IMR-90 (cell line): ENCODE data around the gene INPP5A. TPM values are rescaled to one million over a fixed set of nuclear protein-coding genes. Genes with fewer than 3 reads are reported as not detected.

Experiments
- ATAC-seq: fragments of 200-7000 bp; cut with Tn5 transposase; 2 replicates; pipeline ENCODE4 v1.9.1; 2020; ENCODE audit warnings: low read depth, mild to moderate bottlenecking, moderate library complexity
- BruUV-seq: library from RNA; stranded (reverse); fragments of 400-500 nt; replicated peaks from 2 replicates; lab custom pipeline; 2021; lab: Mats Ljungman, UMichigan
- CTCF ChIA-PET: fragments of 300-600 bp; formaldehyde crosslinking; extraction: SDS; loops from one replicate; lab custom pipeline; 2021; ENCODE audit warnings: antibody characterized with exemption; lab: Yijun Ruan, JAX
- POLR2A ChIA-PET: fragments of 300-600 bp; sonication (Branson Sonifier 250); formaldehyde crosslinking; loops from one replicate; lab custom pipeline; 2022; ENCODE audit warnings: antibody characterized with exemption; ENCODE audit not compliant: unreplicated experiment; lab: Charles Lee
- DNase-seq: peaks from one replicate; pipeline ENCODE4 v3.0.0; 2013
- H2AFZ ChIP-seq: replicated peaks from 2 replicates; pipeline ENCODE3; 2013; ENCODE audit warnings: low read length, mild to moderate bottlenecking; ENCODE audit not compliant: poor library complexity
- H2AK5ac ChIP-seq: 2 replicates; pipeline ENCODE4 v1.6.1; 2013; ENCODE audit warnings: low read depth, low read length, inconsistent platforms
- H2AK9ac ChIP-seq: replicated peaks from 2 replicates; pipeline ENCODE3; 2013; ENCODE audit warnings: mild to moderate bottlenecking, low read depth, low read length, moderate library complexity; ENCODE audit not compliant: poor library complexity
- H2BK120ac ChIP-seq: 2 replicates; pipeline ENCODE4 v1.6.1; 2013; ENCODE audit warnings: low read depth, low read length, inconsistent platforms
- H2BK15ac ChIP-seq: 3 replicates; pipeline ENCODE4 v1.6.1; 2013; ENCODE audit warnings: low read depth, low read length, inconsistent platforms
- H2BK20ac ChIP-seq: 2 replicates; pipeline ENCODE4 v1.6.1; 2013; ENCODE audit warnings: low read depth, mild to moderate bottlenecking, inconsistent platforms, low read length, moderate library complexity
- H2BK5ac ChIP-seq: 2 replicates; pipeline ENCODE4 v1.6.1; 2013; ENCODE audit warnings: mild to moderate bottlenecking, low read depth, low read length, inconsistent platforms; ENCODE audit not compliant: poor library complexity, severe bottlenecking
- H3K14ac ChIP-seq: replicated peaks from 2 replicates; pipeline ENCODE4 v1.6.1; 2013; ENCODE audit warnings: low read depth, low read length, inconsistent platforms
- H3K18ac ChIP-seq: 2 replicates; pipeline ENCODE4 v1.6.1; 2013; ENCODE audit warnings: low read depth, low read length, control low read depth
- H3K23ac ChIP-seq: 2 replicates; pipeline ENCODE4 v1.6.1; 2013; ENCODE audit warnings: low read depth, low read length, inconsistent platforms
- H3K27ac ChIP-seq: 2 replicates; pipeline ENCODE4 v1.5.1; 2013; ENCODE audit warnings: mild to moderate bottlenecking, control low read depth, low read length; ENCODE audit not compliant: insufficient read depth
- H3K27me3 ChIP-seq: 2 replicates; pipeline ENCODE4 v1.6.1; 2013; ENCODE audit warnings: low read length; ENCODE audit not compliant: control insufficient read depth, insufficient read depth
- H3K36me3 ChIP-seq: 2 replicates; pipeline ENCODE4 v1.6.1; 2013; ENCODE audit warnings: low read length, mixed read lengths; ENCODE audit not compliant: control insufficient read depth, insufficient read depth
- H3K4ac ChIP-seq: 2 replicates; pipeline ENCODE4 v1.6.1; 2013; ENCODE audit warnings: low read depth, low read length, inconsistent platforms
- H3K4me1 ChIP-seq: 2 replicates; pipeline ENCODE4 v1.6.1; 2013; ENCODE audit warnings: low read length, mixed read lengths; ENCODE audit not compliant: control insufficient read depth, insufficient read depth
- H3K4me2 ChIP-seq: 2 replicates; pipeline ENCODE4 v1.6.1; 2013; ENCODE audit warnings: low read depth, mild to moderate bottlenecking, control low read depth, low read length, moderate library complexity
- H3K4me3 ChIP-seq: 2 replicates; pipeline ENCODE4 v1.5.1; 2013; ENCODE audit warnings: low read depth, mild to moderate bottlenecking, control low read depth, low read length, moderate library complexity; ENCODE audit not compliant: insufficient read depth
- H3K56ac ChIP-seq: 2 replicates; pipeline ENCODE4 v1.6.1; 2013; ENCODE audit warnings: low read length, inconsistent platforms; ENCODE audit not compliant: insufficient read depth; ENCODE audit errors: extremely low read depth
- H3K79me1 ChIP-seq, 2 experiments: 2 replicates each; pipeline ENCODE4 v1.6.1; 2013; ENCODE audit warnings: low read length in 2 of 2, inconsistent platforms in 1 of 2, low read depth in 1 of 2
- H3K9ac ChIP-seq: 2 replicates; pipeline ENCODE4 v1.6.1; 2013; ENCODE audit warnings: low read depth, low read length, control low read depth
- H3K9me1 ChIP-seq: 2 replicates; pipeline ENCODE4 v1.6.1; 2013; ENCODE audit warnings: low read length, inconsistent platforms; ENCODE audit not compliant: insufficient read depth
- H3K9me3 ChIP-seq: 2 replicates; pipeline ENCODE4 v1.6.1; 2013; ENCODE audit warnings: low read length; ENCODE audit not compliant: control insufficient read depth, insufficient read depth
- H4K20me1 ChIP-seq: 2 replicates; pipeline ENCODE4 v1.6.1; 2013; ENCODE audit warnings: low read length, inconsistent platforms; ENCODE audit not compliant: insufficient read depth
- H4K5ac ChIP-seq: 2 replicates; pipeline ENCODE4 v1.6.1; 2013; ENCODE audit warnings: mild to moderate bottlenecking, low read depth, low read length, control low read depth
- H4K8ac ChIP-seq, 2 experiments: 2 replicates each; pipeline ENCODE4 v1.6.1; 2013; ENCODE audit warnings: low read depth in 2 of 2, low read length in 2 of 2, control low read depth in 1 of 2, inconsistent platforms in 1 of 2
- H4K91ac ChIP-seq: 2 replicates; pipeline ENCODE4 v1.6.1; 2013; ENCODE audit warnings: low read depth, low read length, inconsistent platforms; ENCODE audit not compliant: insufficient read depth
- BHLHE40 ChIP-seq: fragments of 150-350 bp; IDR thresholded peaks from 2 replicates; pipeline ENCODE4 v1.6.1; 2016; ENCODE audit warnings: mild to moderate bottlenecking, low read depth, low read length
- CEBPB ChIP-seq: IDR thresholded peaks from 2 replicates; pipeline ENCODE4 v1.6.1; 2012; ENCODE audit warnings: low read depth, low read length, improper control_type of control experiment
- CHD1 ChIP-seq: IDR thresholded peaks from 2 replicates; pipeline ENCODE4 v1.6.1; 2012; ENCODE audit warnings: low read depth, low read length, improper control_type of control experiment
- FOS ChIP-seq: fragments of 150-350 bp; IDR thresholded peaks from 2 replicates; pipeline ENCODE4 v1.6.1; 2016; ENCODE audit warnings: low read depth, low read length
- MAFK ChIP-seq: IDR thresholded peaks from 2 replicates; pipeline ENCODE4 v1.6.1; 2012; ENCODE audit warnings: low read depth, low read length, improper control_type of control experiment
- MAZ ChIP-seq: IDR thresholded peaks from 2 replicates; pipeline ENCODE4 v1.6.1; 2012; ENCODE audit warnings: low read depth, mild to moderate bottlenecking, low read length, improper control_type of control experiment, moderate library complexity, borderline replicate concordance
- MXI1 ChIP-seq: IDR thresholded peaks from 2 replicates; pipeline ENCODE4 v1.6.1; 2012; ENCODE audit warnings: low read depth, mild to moderate bottlenecking, low read length, moderate library complexity, borderline replicate concordance
- NFE2L2 ChIP-seq: fragments of 150-350 bp; IDR thresholded peaks from 2 replicates; pipeline ENCODE4 v1.6.1; 2016; ENCODE audit warnings: low read depth, mild to moderate bottlenecking, low read length
- POLR2A ChIP-seq: IDR thresholded peaks from 2 replicates; pipeline ENCODE4 v1.6.1; 2012; ENCODE audit warnings: mild to moderate bottlenecking, low read depth, low read length
- RAD21 ChIP-seq: IDR thresholded peaks from 2 replicates; pipeline ENCODE4 v1.6.1; 2012; ENCODE audit warnings: low read length, improper control_type of control experiment
- RCOR1 ChIP-seq: IDR thresholded peaks from 2 replicates; pipeline ENCODE4 v1.6.1; 2012; ENCODE audit warnings: mild to moderate bottlenecking, low read length, improper control_type of control experiment; ENCODE audit not compliant: insufficient replicate concordance
- RFX5 ChIP-seq: IDR thresholded peaks from 2 replicates; pipeline ENCODE4 v1.8.0; 2012; ENCODE audit warnings: low read depth, mild to moderate bottlenecking, low read length, moderate library complexity
- SMC3 ChIP-seq: fragments of 150-350 bp; IDR thresholded peaks from 2 replicates; pipeline ENCODE4 v1.6.1; 2016; ENCODE audit warnings: low read depth, mild to moderate bottlenecking, antibody characterized with exemption, low read length, moderate library complexity
- USF2 ChIP-seq: fragments of 150-350 bp; IDR thresholded peaks from 2 replicates; pipeline ENCODE4 v1.6.1; 2017; ENCODE audit warnings: mild to moderate bottlenecking, antibody characterized with exemption, low read length, low read depth
- WGBS, 2 experiments: methylation state at CpG; one replicate each; pipeline versions ENCODE4 v1.1.5 to v1.1.7; 2013; ENCODE audit warnings: missing lambda C conversion rate in 2 of 2; ENCODE audit not compliant: insufficient read length in 1 of 2; ENCODE audit errors: extremely low coverage in 2 of 2; 5-methylcytosine and 5-hydroxymethylcytosine counted together
- dilution Hi-C: fragments of 300-500 bp; cut with HindIII; formaldehyde crosslinking; loops from one replicate; pipeline ENCODE4 v1.14.3; 2018; ENCODE audit warnings: low sequenced_read_pairs; ENCODE audit not compliant: unreplicated experiment
- in situ Hi-C: fragments of 300-500 bp; cut with MboI; formaldehyde crosslinking; loops from 3 replicates; pipeline ENCODE4 v1.14.3; 2019; ENCODE audit warnings: low sequenced_read_pairs, inconsistent platforms, mixed read lengths
- intact Hi-C: fragments of 100-400 bp; cut with micrococcal nuclease; formaldehyde crosslinking; loops from 2 replicates; pipeline ENCODE4 v1.10.0; 2022
- polyA plus RNA-seq, 3 experiments: library from polyadenylated mRNA; depleted of rRNA; stranded (reverse); fragments of >200 nt; gene quantifications; 2 replicates each; pipeline ENCODE4 v1.2.3, GENCODE V29; 2012; ENCODE audit warnings: low replicate concordance in 1 of 3
- total RNA-seq: library from RNA; depleted of rRNA; stranded (reverse); fragments of >200 nt; gene quantifications from 2 replicates; pipeline ENCODE4 v1.2.3, GENCODE V29; 2012
- TF ChIP-seq, protein P1 (sequence below): fragments of 150-350 bp; IDR thresholded peaks from 2 replicates; pipeline ENCODE4 v1.6.1; 2016; ENCODE audit warnings: low read depth, mild to moderate bottlenecking, low read length, moderate library complexity, borderline replicate concordance
- TF ChIP-seq, protein P2 (sequence below): conservative IDR thresholded peaks from 2 replicates; pipeline ENCODE4 v1.5.1; 2012; ENCODE audit warnings: mild to moderate bottlenecking, low read depth, low read length, improper control_type of control experiment

Gene INPP5A
- total and polyA plus RNA-seq, 2 of the 4 experiments (the other 2 are of a cell fraction): 21.4 to 36.7 TPM

GRCh38 chr10:132648851-132649528 lies 111.4 kb downstream of the INPP5A start:
- ChIA-PET CTCF (no interaction called here), POLR2A (no interaction called here)
- Histone ChIP-seq H4K20me1 (peaks cover under 1% of the 10 kb centered on the region; the same call in 1 of the 2 replicates), H3K18ac (no peak overlapping the region), H3K9me1 (no peaks in the 10 kb centered on the region), H3K36me3 (peaks cover 7% of the 10 kb centered on the region), H2BK120ac (no peak overlapping the region), H4K91ac (no peak overlapping the region), H3K4me2 (no peak overlapping the region), H4K5ac (no peak overlapping the region), H3K56ac (no peak overlapping the region), H3K27ac (no peak overlapping the region), H3K27me3 (no peaks in the 10 kb centered on the region), H3K9me3 (no peaks in the 10 kb centered on the region), H2BK5ac (no peak overlapping the region), H3K14ac (no peak overlapping the region), H3K4me3 (no peak overlapping the region), H2BK20ac (no peak overlapping the region), H2AFZ (no peak overlapping the region), H2AK9ac (no peak overlapping the region), H4K8ac (no peak overlapping the region), H3K4me1 (no peaks in the 10 kb centered on the region), H3K79me1 (peaks cover 3 to 9% of the 10 kb centered on the region in 2 experiments; a peak in 3 of 4 replicates), H3K9ac (no peak overlapping the region), H3K4ac (no peak overlapping the region), H2AK5ac (no peak overlapping the region), H2BK15ac (no peak overlapping the region), H3K23ac (no peak overlapping the region)
- intact Hi-C loops: no loop called here
- BruUV-seq: no TSS peak
- ATAC-seq (no peak), DNase-seq (no peak)
- WGBS, 2 experiments: 92% methylated on average over 16 of the region's 20 CpGs; no CpG with 5 or more reads in 1 of the 2 experiments
- in situ Hi-C loops: no loop called here
- dilution Hi-C loops: no loop called here
- TF ChIP-seq RFX5 (no peak), MAZ (no peak), BHLHE40 (no peak), SMC3 (no peak), CEBPB (no peak), CHD1 (no peak), MXI1 (no peak), MAFK (no peak), RAD21 (no peak), USF2 (no peak), NFE2L2 (no peak), POLR2A (no peak), RCOR1 (no peak), FOS (no peak)
- TF ChIP-seq, protein P1, sequence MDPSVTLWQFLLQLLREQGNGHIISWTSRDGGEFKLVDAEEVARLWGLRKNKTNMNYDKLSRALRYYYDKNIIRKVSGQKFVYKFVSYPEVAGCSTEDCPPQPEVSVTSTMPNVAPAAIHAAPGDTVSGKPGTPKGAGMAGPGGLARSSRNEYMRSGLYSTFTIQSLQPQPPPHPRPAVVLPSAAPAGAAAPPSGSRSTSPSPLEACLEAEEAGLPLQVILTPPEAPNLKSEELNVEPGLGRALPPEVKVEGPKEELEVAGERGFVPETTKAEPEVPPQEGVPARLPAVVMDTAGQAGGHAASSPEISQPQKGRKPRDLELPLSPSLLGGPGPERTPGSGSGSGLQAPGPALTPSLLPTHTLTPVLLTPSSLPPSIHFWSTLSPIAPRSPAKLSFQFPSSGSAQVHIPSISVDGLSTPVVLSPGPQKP: no peak
- TF ChIP-seq, protein P2, sequence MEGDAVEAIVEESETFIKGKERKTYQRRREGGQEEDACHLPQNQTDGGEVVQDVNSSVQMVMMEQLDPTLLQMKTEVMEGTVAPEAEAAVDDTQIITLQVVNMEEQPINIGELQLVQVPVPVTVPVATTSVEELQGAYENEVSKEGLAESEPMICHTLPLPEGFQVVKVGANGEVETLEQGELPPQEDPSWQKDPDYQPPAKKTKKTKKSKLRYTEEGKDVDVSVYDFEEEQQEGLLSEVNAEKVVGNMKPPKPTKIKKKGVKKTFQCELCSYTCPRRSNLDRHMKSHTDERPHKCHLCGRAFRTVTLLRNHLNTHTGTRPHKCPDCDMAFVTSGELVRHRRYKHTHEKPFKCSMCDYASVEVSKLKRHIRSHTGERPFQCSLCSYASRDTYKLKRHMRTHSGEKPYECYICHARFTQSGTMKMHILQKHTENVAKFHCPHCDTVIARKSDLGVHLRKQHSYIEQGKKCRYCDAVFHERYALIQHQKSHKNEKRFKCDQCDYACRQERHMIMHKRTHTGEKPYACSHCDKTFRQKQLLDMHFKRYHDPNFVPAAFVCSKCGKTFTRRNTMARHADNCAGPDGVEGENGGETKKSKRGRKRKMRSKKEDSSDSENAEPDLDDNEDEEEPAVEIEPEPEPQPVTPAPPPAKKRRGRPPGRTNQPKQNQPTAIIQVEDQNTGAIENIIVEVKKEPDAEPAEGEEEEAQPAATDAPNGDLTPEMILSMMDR: no peak
